RPMI8226 (cell line): Measurements from ENCODE around the gene AQP2.

Experiments
- DNase-seq: peaks from one replicate; pipeline ENCODE4 v3.0.0-alpha.2; 2015

Gene AQP2

DNA sequence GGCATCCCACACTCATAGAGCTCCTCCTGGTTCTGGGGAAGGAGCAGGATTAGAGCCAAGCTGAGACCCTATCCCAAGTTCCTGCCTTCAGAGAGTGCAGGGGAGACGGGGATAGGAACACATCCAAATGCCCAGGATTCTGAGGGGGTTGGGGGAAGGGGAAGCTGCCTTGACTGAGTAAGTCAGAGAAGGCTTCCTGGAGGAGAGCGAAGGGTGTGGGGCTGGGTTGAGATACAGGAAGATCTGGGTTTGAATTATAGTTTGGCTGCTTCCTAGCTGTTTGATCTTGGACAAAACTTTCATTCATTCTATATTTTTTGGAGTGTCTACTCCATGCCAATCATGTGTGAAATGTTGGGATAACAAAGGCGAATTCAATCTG, 8.0 kb upstream of the AQP2 start:
- no peak for DNase-seq

DNA sequence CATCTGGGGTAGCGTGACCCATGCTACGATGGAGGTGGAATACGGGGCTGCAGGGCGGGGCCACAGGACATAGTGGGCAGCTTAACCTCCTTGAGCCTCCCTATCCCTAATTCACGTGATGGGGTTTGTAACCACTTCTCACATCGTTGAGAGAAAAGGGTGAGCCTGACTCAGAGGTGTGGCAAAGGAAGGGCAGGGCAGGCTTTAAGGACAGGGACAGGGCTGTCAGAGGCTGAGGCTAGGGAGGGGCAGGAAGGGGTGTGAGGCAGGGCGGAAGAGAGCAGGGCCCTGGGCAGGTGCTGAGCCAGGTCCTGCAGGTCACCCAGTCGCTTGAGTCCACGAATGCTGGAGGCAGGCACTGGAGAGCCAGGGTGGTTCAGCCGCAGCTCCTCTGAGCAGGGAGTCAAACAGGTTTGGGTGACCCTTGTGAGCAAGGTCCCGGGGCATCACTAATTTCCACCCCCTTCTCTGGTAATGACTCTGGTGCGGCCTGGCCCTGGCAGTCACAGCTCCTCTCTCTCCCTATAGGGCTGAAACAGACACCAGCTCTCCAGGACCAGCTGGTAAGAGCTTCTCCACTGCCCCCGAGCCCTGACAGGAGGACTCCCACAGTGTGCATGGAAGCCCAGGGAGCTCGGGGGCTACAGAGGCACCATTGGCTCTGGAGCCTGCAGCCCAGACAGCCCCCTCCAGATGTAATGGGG, 7.5 kb upstream of the AQP2 start:
- peak; percentile 34 for DNase-seq

DNA sequence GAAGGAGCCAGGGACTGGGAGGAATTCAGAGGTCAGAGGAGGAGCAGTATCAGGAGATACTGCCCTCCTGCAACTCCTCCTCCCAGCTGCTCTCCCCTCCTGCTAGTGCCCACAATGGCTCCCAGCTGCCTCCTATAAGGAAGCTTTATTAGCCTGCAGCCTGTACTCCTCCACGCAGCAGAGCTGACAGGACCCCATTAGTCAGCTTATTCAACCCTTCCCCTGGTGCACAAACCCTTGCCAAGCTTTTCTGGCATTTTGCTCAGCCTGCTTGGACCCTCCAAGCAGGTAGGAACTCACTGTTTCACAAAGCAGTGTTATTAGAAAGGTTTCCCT, 6.9 kb upstream of the AQP2 start:
- no peak for DNase-seq

DNA sequence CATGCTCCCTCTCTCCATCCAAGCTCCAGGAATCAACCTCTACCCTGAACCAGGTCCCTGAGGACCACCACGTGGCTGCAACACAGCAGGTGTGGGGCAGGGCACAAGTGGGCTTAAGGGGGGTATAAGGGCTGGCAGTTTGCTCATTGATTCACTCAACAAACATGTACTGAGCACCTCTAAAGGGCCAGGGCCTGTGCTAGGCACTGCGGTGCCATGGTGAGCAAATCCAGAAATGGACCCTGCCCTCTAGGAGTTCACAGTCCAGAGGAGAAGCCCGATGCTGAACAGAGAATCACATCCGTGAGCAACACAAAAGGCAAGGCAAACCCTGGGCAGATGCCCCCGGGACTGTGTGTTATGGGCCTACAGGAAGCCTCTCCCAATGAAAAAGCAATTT, 6.5 kb upstream of the AQP2 start:
- DNase-seq = no peak

DNA sequence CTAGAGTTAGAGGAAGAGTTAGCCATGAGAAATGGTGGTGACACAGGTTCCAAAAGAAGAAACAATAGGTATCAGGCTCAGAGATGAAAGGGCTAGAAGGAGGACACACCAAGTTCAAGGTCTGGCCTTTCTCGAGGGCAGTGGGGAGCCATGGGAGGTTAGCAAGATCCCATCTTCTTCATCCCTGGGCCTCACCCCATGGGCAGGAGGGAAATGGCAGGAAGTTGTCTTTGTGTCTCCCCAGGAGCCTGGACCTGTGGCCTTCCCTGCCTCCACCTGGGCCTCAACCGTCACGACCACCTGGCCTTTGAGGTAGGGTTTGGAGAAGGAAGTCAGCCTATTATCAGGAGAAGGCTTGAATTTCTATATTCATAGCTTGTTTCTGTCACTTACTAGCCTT, 5.8 kb upstream of the AQP2 start:
- no peak for DNase-seq

DNA sequence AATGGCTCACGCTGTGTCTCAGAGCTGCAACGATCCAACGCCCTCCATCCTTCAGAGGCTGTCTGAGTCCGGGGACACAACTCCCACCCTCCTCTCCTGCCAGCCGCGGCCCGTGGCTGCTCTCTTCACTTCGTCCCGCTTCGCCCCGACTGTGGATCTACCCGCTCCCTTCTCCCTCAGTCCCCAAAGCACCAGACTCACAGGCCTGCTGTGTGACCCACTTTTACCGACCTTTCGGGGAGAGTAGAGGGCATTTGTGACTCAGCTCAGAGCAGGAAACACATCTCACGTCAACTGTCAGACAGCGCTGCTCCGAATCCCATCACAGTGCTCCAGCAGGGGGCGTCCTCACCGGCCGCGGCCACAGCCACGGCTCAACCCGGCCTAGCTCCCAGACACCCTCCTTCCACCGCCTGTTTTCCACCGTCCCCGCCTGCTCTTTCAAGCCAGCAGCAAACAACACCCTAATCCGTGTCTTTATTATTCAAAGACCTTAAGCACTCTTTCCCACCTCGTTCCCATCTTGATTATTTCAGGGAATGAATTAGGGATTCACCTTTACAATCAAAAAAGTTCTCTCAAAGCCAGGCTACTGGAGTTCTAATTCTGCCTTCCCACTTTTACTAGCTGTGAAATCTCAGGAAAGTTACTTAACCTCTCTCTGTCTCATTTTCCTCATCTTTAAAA, 5.0 kb upstream of the AQP2 start:
- peak; percentile 80 for DNase-seq

DNA sequence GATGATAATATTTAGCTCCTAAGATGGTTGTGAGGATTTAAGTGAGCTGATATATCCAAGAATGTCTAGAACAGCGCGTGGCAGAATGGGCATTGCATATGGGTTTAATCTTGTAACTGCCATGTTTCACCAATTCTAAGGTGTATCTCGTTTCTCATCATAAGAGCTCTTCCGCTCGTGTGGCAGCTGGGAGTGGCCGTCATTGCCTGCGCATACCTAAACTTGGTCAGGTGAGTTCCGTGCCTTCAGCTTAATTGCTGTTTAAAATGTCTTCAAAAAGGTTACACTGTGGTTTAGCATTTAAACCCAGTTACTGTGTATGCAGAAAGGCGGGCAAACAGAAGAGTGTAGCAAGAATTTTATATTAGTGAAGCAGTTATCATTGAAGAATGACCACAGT, 4.5 kb upstream of the AQP2 start:
- DNase-seq = no peak

DNA sequence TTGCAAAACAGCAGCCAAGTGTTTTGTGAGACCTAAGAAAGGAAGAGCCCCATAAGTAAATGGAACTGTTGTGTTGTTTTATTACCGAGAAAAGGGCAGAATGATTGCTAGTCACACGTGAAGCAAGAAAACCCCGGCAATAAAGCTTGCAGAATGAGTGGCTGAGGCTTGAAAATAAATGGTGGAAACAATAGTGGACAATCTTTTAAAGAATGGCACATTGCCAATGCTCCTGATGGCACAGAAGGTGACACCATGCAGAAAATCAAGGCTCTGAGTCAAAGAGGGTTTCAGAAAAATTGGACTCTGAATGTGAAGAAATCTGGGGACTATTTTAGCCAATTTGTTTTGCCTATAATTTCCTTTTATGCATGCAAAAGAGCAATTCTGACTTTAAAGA, 4.0 kb upstream of the AQP2 start:
- DNase-seq = no peak

DNA sequence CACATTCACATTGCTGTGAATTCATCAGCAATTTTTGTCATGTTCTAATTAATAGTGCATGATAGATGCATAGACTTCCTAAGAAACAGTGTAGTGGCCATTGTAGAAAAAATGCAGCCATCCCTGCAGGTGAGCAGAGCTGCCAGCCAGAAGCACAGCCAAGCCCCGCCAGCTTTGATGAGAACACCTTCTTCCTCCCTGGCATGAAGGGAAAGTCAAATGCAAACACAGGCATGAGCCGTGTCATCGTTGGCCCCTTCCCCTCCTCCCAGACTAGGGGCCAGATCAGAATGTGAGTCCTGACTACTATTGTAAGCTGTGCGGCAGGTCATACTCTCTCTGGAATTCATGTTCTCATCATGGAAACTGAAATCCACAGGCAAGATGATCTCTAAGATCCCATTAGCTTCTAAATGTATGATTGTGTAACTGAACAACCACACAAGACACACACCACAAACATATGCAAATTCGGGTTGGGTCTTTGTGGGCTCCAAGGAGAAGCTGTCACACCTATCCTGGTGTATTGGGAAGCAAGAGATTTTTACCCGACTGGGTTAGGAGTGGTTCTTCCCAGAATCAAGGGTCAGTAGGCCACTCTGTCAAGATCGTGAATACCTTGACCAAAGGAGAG, 2.8 kb upstream of the AQP2 start:
- no peak for DNase-seq

DNA sequence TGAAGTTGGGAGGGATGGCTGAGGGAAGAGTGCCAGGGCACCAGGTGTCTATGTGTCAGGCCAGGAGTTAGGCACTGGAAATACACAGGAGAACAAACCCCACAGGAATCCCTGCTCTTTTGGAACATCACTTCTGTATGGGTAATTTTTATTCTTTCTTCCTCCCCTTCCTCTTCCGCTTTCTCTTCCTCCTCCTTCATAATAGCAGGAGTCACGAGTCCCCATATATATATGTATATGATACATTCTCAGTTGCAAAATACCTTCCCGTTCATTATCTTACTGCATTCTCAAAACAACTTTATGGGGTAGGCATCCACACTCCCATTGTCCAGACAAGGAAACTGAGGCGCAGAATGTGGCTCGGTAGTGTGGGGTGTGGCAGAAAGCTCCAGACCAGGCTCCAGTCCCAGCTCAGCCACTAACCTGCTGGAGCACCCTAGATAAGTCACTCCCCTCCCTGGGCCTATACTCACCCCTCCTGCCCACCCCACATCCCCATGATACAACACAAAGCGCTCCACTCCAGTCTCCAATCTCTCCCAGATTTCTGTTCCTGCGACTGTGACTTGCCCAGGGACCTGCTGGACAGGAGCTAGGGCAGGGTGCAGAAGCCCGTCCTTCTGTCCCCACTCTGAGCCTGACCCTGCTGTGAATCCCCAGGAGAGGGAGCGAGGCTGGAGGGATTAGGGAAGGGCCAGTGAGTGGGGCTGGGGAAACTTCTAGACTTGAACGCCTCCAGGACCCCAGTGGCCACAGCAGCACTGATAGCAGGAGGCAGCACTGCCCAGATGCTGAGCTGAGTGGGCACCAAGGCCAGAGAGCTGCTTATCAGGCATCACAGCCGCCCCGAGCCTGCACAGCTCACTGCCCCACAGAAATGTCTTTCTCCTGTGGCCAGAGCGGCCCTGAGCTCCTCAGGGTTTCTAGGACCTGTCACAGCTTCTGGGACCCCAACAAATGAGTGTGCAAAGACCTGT, 1.4 kb upstream of the AQP2 start:
- no peak for DNase-seq

DNA sequence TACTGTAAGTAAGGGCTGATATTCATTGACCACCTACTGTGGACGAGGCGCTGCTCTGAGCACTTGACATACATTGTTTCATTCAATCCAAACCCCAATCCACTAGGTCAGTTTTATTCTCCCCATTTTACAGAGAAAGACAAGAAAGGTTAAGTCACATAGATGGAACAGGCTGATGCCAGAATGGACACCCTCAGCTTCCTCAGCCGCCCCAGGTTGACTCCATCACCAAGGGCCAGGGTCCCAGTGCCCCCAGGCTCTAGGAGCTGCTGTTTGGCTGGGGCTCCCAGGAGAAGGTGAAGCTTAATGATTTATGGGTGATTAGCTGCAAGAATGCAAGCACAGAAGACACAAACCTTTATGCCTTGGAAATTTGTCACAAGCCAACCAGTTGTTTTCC, 671 bp upstream of the AQP2 start:
- DNase-seq = no peak

DNA sequence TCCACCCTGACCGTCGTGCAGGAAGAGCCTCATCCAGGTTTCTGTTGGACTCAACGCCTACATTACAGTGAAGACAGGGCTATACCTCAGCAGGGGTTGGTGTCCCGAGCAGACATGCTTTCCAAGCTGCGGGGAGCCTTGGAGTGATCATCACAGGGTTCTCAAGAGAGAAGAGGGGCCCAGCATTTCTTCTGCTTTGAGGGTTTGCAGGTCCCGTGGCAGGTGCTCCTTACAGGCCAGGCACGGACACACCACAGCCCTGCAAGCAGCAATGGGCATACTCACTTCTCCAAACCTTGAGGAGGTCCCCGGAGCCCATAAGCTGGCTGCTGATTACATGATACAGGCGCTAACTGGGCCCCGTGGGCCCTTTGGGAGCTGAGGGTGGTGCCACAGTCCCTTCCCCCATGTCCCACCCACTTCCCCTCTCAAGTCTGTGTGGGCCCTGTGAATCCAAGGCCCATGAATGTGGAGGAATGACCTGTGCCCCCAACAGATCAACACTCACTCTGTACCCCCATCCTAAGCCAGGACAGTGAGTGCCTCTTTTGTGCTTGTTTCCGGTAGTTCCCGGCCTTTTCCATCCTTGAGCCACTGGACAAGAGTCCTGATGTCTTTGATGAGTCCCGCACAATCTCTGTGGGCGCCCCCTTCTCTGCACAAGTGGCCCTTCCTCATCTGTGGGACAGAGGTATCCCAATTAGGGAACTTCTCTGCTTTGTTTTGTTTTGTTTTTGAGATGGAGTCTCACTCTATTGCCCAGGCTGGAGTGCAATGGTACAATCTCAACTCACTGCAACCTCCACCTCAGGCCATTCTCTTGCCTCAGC, 1.1 kb downstream of the AQP2 start:
- DNase-seq = no peak

DNA sequence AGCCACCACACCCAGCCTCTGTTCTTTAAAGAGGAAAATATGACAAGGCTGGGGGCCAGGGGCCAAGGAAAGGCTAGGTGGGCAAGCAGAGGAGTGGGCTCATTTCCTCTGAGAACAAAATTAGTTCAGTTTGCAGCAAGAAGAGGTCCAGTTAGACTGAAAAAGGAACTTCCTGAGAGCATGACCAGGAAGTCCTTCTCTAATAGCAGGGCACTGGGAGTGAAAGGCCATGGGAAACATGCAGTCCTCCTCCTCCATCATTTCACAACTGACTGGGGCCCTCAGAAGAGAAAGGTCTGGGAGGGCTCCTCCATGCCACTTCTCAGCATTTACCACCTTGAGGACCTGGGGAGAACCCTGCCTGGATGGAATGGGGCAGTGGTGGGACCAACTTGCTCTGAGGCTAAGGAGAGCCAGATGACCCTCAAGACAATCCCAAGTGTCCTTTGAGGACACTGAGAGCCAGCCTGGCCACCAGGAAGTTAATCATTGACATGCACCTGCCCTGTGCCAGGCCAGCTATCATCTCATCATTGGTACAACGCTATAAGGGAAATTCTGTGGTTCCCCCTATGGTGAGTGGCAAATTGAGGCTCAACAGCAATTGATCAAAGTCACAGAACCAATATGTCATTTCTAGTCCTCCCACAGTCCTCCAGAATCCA, 2.0 kb downstream of the AQP2 start:
- DNase-seq = no peak

DNA sequence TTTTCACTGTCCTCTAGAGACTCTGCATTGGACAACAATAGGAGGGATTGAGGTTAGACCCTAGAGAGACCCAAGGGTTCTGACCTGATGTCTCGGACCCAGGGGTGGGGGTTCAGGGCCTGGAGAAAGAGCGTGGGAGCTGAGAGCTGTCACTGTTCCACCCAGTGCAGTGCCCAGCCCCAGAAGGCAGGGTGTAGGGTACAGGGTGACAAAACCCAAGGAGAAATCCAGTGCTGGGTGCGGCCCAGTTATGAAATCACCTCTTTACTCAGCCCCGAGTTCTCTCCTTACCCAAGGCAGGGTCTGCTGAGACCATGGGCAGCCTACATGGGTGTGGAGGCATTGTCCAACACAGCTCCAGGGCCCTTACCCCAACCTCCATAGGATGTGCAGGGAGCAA, 2.6 kb downstream of the AQP2 start:
- DNase-seq = no peak

DNA sequence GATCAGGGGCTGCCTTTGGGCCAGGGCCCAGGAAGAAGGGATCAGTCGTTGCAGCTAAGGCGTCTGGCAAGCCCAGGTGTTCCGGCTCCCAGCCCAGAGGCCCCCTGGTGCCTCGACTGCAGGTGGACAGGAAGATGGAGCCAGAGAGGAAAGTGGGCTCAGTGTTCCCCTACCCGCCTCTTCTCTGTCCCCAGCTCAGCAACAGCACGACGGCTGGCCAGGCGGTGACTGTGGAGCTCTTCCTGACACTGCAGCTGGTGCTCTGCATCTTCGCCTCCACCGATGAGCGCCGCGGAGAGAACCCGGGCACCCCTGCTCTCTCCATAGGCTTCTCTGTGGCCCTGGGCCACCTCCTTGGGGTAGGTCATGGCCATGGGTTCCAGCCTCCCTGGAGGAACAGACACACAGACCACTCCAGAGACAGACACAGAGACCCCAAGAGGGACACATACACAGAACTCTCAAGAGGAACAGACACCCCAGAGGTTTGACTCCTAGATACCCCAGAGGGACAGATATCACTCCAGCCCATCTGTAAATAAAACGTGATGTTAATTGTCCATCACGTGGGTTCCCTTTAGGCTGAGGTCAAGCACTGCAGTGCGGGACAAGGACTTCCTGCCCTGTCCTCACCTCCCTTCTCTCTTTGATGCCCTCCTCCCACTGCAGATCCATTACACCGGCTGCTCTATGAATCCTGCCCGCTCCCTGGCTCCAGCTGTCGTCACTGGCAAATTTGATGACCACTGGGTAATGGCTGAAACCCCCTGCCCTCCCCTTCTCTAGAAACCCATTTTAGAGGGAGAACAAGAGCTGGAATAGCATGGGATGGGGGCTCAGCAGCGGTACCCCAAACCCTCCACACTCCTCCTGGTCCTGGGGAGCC, 3.7 kb downstream of the AQP2 start:
- DNase-seq = no peak

DNA sequence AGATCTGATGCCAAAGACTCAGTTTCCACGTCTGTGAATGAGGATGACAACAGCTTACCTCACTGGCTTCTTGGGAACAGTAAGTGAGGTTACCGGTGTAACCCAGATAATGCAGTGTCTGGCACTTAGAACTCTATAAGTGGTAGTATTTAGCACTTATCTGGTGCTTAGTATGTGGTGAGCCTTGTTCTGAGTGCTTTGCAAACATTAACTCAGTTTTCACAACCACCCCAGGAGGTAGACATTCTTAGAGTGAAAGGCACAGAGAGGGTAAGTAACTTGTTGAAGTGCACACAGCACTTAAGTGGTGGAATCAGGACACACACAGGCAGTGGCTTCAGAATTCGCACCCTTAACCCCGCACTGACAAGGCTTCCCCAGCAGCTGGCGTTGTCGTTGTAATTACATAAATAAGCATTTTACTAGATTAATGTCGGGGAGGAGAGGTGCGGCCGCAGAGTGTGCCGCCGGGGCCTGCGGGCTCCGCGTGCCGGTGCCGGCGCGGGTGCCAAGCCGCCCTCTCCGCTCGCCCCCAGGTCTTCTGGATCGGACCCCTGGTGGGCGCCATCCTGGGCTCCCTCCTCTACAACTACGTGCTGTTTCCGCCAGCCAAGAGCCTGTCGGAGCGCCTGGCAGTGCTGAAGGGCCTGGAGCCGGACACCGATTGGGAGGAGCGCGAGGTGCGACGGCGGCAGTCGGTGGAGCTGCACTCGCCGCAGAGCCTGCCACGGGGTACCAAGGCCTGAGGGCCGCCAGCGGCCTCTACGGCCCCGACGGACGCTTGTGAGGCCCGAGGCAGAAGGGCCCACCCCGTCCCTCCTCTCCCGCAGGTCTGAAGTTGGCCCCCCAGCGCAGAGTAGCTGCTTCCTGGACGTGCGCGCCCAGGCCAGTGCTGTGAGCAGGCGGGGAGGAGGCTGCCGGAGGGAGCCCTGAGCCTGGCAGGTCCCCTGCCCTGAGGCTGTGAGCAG, 4.6 kb downstream of the AQP2 start:
- no peak for DNase-seq

DNA sequence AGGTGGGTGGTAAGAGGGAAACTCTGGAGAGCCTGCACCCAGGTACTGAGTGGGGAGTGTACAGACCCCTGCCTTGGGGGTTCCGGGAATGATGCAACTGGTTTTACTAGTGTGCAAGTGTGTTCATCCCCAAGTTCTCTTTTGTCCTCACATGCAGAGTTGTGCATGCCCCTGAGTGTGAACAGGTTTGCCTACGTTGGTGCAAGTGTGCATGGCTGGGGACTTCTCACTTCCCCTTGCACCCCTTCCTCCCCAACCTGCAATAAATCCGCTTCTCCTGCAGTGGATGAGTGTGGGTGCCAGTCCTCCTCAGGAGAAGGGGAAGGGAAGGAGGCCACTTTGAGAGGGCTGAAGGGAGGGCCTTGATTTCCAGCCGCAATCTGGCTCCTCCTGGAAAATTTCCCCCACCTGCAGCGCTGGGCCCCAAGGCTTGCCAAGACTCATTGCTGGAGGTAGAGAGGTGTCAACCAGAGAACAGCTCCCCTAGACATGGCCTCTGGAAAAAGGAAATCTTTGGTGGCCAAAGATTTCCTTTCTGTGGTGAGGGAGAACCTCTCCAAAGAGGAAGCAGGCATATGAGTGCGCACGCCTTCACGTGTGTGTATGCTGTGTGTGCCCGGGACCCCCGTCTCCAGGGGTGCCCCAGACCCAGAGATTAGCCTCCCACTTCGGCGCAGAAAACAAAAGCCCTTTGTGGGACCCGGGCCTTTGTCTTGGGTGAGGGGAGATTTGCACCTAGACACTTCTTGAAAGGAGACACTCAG, 5.5 kb downstream of the AQP2 start:
- no peak for DNase-seq

DNA sequence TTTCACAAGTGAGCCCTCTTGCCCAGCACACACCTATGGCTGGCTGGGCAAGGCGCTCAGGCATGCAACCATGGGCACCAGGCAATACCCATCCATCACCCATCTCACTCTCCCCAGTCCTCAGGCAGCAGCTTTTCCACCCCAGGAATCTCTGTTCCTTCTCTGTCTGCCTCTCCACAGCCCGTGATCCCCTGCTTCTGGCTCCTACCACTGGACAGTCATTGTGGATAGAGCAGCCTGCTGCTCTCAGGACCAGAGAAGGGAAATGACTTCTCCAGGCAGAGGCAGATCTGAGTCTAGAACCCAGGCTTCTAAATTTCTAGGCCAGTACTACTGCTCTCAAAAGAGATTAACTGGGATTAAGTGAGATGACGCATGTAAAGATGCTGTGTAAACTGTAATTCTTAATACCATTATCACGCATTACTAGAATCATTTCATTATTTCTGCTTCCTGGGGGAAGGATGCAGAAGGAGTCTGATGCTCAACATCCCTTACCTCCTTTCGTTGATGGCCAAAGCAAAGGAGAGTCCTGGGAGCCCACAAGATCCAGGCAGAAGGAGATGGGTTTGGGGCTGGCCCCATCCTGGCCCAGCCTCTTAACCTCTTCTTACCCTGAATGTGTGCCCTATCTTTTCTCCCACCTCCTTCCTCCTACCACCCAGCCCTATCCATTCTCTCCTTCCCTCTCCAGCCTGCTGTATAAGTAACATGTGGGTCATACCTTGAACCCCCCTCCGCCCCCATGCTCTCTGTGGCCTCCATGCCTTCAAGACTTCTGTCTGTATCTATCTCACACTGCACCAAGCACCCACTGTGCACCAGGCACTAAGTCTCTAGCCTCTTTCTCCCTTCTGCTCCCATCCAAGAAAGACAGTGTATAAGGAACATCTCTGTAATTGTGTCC, 6.4 kb downstream of the AQP2 start:
- no peak for DNase-seq
